NCI-H748 (cell line): Measurements from ENCODE around the gene CYB561D2.

Experiments
- DNase-seq: peaks from one replicate; lab custom pipeline; 2025; ENCODE audit not compliant: unreplicated experiment; lab: John Stamatoyannopoulos, UW

The CYB561D2 gene

DNA sequence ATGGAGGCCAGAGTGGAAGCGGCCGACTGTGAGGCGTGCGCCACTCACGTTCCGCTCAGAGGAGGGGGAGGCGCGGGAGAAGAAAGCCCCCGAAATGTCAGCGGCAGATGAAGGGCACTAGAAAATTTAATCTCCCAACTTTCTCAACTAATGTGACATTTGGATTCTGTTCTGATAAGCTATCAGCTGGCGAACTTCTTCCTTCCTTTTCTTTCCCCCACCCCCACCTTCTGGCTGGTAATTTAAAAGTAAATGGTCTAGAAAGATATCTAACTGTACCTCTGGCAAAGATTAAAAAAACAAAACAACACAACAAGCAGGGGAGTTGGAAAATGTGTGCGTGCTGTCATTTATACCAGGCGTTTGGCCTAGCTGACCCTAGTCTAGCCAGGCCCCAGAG, 35.1 kb downstream of the CYB561D2 start:
- no peak for DNase-seq

DNA sequence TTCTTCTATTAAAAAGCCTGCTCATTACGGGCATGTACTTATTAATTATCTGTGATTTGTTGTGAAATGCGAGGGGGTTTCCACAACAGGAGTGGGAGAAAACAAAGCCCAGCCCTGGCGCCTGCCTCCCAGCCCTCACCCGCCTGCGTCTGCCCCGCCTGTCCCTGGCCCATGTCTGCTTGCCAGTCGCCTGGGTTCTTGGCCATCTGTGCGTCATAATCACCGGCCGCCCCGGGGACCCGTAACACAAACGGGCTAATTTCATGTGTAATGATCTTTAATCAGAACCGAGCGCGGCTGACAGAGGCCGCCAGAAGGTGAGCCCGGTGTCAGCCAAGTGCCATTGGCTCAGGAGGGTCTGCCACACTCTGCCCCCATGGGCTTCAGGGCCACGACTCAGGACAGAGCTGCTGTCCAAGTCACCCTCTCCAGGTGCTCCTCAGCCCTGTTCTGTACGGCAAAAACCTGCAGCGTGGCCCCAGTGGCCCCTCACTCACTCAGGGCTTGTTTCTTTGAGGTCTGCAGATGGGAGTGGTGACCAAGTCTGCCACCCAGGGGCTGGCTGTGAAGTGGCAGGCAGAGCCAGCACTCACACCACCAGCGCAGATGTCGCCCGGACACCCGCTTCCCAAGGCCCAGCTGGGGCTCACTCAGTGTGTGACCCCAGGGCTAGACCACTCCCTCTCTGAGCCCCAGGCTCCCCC, 37.5 kb downstream of the CYB561D2 start:
- DNase-seq = peak; percentile 20

DNA sequence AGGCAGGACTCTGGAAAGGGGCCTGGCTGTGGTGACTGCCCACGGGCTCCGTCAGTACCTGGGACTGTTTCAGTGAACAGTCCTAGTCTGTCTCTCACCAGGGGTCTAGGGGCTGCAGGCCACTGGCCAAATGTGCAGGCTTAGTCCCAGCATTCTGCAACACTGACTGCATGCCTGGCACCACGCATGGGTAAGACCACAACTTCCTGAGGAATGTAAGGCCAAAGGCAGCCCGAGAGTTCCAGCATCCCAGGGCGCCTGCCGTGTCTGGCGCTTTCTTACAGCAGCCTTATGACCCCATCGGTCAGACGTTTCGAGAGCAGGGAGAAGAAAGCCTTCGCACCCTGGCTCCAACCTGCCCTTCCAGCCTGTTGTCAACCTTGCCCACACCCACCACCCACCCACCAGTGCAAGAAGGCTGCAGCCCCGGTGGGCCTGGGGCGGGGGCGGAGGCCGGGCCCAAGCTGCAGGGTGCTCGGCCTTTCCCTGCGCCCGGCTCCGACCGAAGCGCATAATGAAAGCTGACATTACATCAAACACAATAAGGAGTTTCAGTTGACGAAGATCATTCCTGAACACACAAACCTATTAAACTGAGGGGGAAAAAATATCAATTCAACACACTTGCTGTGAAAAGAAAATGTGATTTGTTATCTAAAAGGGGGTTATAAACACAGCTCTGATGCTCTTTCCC, 38.2 kb downstream of the CYB561D2 start:
- no peak for DNase-seq

DNA sequence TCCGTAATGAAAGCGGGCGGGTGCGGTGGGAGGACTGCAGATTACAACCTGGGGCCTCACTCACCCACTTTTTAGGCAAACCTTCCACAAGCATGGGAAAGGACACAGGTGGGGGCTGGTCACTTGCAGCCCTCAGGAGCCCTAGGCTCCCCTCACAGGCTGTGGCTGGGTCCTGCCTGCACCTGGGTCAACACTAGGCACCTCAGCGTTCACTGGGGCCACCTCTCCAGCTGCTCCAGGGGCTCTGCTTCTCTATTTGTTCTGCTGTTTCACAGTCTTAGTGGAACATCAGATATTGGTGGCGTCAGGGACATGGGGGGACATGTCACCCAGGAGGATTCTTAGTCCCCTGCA, 38.7 kb downstream of the CYB561D2 start:
- DNase-seq = no peak

DNA sequence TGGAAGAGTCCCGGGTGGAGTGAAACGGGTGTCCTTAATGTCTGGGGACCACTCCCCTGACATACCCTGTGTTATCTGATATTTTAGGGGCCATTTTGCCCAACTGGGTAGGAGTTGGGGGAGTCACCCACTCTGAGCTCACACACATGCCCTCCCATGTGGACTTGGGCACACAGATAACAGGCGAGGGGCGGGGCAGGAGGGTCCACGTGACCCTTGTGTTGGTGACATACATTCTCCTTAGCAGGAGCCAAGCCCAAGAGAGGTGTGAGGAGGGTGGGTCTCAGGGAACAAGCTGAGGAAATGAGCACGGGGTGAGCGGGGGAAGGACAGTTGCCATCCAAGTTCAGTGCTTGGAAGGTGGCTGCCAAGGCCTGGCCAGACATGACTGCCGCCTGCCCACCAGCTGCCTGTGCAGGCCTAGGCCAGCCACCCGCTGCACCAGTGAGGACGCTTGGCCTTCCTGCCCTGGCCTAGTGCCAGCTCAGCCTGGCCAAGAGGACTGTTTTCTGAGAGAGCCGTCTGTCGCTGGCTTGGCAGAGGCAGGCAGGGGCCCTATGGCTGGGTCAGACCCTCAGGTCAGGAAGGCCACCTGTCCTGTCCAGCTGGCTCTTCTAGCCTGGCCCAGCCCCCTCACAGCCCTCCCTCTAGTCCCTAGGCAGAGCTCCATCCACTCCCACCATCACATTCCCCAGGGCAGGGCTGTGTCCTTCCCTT, 40.0 kb downstream of the CYB561D2 start:
- peak; percentile 3 for DNase-seq

DNA sequence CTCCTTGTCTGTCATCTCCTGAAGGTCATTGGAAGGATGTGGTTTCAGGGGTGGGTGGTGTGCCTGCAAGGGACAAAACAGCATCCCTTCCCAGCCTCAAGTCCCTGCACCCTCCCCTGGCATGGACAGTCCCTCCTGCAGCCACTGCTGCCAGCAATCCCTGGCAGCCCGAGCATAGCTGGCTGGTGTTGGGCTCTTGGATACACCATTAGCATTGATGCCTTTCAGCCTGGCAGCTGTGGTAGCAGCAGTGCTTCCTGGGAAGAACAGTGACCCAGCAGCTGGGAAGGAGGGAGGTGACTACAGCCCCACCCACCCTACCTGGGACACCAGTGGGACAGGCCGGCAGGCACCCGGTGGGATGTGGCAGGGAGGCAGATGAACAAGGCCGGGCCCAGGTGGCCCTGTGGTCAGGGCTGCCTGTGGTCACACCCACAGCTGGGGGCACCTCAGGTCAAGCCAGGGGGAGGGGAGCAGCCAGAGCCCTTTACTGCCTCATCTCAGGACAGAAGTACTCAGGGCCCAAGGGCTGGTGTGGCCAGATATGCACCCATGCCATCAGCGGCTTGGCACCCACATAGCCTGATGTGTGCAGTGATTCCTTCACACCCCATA, 41.5 kb downstream of the CYB561D2 start:
- DNase-seq = no peak

DNA sequence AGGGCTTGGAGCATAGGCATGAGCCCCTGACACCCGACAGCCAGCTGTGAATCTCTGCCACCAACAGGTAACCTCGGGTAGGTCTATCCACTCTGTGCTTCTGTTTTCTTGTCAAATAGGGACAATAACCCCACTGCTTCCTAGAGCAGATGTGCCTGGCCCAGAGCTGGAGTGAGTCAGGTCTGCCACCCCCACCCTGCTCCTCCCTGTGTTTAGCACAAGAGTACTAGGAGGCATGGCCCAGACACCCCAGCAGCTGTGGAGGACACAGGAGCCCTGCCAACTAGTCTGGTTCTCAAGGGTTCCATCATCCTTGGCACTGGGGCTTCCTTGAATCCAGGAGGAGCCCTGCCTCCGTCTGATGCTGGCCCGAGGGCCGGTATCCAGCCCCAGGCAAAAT, 42.4 kb downstream of the CYB561D2 start:
- DNase-seq = no peak

DNA sequence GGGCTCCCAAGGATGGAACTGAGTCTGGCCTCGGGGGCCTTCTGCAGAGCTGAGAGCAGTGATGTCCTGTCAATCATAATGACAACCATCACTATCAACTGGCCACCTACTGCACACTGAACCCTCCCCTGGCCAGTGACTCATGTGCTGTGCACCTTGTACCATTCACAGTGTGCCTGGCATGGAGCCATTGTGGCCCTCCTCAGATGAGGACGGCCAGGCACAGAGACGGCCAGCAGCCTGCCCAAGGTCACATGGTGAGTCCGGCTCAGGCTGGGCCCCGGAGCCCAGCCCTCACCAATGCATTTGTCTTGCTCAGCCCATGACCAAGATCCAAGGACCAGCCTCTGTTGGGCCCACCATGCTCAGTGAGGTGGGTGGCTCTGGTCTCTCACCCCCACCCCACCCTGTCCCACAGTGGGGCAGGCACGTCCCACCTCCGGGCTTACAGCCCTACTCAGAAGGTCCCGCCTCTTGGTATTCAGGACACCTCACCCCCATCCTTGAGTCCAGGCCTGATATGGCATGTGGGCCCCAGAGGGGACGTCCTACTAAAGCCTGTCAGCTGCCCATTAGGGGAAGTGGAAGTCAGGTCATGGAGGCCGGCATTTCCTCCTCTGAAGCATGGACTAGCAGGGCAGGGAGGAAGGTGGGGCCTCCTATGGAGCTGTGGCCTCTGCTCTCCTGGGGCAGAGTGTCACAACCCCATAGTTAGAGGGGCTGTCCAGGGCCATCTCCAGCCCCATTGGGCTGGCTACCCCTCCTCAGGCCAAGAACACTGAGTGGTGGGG, 44.6 kb downstream of the CYB561D2 start:
- no peak for DNase-seq

DNA sequence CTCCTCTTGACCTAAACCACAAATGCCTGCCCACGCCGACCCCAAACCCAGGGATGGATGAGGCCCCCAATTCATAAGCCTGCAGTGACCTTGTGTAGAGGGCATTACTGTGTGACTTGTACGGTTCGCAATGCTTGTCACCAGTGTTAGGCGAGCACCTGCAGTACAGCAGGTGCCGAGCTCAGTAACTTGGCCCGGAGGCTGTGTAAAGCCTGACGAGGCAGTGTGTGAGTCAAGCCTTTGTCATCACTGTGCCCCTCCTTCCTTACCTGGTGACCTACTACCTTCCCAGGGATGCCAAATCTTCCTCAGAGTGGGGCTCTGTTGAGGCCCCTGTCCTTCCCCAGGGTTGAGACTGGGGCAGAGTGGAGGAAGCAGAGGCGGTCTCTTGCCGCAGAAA, 45.8 kb downstream of the CYB561D2 start:
- no peak for DNase-seq

DNA sequence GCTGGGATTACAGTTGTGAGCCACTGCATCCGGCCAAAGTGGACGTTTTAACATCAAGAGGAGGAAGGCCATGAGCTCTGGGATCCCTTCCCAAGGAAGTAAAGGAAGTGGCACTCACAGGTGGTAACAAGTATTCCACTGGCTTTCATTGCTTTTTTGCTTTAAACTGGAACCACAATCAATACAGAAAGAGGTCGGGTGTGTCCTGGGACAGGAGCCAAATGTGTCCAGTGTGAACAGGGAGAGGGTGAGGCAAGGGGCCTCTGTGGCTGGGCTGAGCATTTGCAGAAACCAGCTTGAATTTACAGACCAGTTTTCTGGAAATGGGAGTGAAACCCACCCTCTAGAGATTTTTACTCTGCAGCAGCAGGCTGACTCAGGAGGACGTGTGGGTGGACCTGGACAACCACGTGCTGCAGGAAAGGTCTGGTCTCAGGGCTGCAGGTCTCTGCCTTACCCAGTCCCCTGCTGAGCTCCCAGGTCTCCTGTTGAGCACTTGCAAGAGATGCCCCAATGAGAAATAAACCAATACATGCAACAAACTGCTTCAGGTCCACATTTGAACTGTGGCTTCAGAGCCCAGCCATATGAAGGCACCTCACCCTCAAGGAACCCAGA, 51.4 kb downstream of the CYB561D2 start:
- DNase-seq = no peak
